Hepatocyte (in vitro differentiated cells): ENCODE data around the gene CST11.

Source experiments
- CTCF ChIP-seq: fragments of 200-600 bp; sonication (generic); IDR thresholded peaks from 2 replicates; pipeline ENCODE4 v1.5.1; 2016; ENCODE audit warnings: antibody characterized with exemption, mild to moderate bottlenecking; ENCODE audit not compliant: poor library complexity
- EZH2 ChIP-seq: fragments of 200-600 bp; sonication (generic); IDR thresholded peaks from 2 replicates; pipeline ENCODE4 v1.6.1; 2016; ENCODE audit warnings: antibody characterized with exemption, mild to moderate bottlenecking, borderline replicate concordance

- TF ChIP-seq CTCF (no peak), EZH2 (no peak)
Observed at GRCh38 chr20:23455639-23456038, 3.0 kb upstream of the CST11 start.
